NCI-H446 treated with DMSO at 0.1 percent for 48 hours (cell line): ENCODE data around the gene TSPAN33.
"Not testable (repeated sequence)": the region's sequence is repeated elsewhere in the genome, so short reads cannot be mapped to it uniquely, and the experiment has no call there.

Experiments used
- DNase-seq: peaks from one replicate; lab custom pipeline; 2025; lab: John Stamatoyannopoulos, UW

Gene TSPAN33

DNA sequence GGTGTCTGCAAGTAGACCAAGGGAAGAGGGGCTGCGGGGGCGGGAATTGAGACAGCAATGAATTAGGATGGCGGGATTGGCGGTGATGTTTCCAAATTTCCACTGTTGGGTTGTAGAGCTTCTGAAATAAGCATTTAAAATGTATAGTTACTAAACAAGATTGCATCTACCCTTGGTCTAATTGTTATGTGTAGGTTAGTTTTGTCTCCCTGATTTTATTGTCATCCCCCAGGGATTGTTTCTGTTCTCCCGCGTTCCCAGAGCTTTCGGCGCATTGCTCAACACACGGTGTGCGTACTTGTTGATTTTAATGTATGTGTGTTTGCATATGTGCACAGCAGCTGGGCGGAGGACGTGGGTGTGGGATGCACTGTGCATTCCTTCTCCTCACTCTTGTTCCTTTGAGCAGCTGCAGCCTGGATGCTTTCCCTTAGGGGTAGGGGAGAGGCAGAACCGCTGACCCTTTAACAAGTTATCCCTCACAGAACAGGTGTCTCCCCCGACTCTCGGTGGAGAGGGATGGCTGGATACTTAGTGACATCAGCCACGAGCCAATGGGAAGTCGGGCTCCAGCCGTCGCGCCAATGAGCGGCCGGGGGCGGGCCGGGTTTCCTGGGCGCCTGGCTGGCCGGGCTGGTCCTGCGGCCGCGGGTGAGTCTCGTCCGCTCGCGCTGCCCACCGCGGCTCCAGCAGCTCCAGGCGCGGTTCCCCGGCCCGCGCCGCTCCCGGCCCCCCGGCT, at the start of gene TSPAN33:
Gene TSPAN33 (plus strand): TSS at position 613 of the 739 bp plus-strand sequence. CDS start 274 bp downstream, outside the sequence.
- no peak for DNase-seq

DNA sequence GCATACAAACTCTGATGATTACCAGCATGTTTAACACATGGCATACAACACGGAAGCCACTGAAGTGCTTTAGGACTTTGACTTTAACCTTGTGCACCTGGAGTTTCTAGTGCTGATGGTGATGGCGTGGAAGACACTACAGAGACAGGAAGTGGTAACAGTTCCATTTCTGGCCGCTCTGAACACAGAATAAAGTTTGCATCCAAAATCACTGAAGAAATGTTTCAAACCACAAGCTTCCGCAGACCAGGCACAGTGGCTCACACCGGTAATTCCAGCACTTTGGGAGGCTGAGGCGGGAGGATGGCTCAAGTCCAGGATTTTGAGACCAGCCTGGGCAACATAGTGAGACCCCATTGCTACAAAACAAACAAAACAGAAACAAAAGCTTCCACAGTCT, 49.2 kb upstream of the TSPAN33 start:
- DNase-seq = no peak

GRCh38 chr7:129098409-129099084, 46.0 kb upstream of the TSPAN33 start:
- no peak for DNase-seq

DNA sequence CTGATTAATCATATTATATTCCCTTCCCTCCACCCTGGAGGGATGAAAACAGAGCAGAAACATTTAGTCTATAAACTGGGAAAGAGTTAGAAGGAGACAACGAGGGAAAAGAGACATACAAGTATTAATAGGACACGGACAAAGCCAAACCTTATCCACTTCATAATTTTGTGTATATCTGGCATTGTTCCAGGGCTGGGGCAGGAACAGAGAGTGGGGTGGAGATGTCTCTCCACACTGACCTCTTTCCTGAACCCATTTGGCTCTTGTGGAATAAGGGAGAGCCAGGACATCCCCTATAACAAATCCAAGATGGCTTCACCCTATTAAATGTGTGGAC, 43.7 kb upstream of the TSPAN33 start:
- no peak for DNase-seq

DNA sequence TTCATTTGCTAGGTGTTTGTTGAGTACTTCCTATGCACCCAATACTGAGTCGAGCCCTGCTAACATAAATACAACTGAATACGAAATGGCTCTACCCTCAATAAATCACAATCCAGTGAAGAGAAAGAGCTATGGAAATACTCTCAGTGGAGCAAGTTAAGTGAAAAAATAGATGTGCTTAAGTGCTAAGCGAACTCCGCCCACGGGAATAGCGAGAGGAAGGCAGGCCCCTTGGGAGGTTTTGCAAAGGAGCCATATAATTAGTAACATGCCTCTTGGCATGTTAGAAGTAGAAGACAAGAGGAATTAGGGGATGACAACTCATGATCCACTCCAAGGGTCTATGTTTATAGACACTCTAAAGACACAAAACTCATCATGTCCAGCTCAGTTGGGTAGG, 42.8 kb upstream of the TSPAN33 start:
- DNase-seq = no peak

DNA sequence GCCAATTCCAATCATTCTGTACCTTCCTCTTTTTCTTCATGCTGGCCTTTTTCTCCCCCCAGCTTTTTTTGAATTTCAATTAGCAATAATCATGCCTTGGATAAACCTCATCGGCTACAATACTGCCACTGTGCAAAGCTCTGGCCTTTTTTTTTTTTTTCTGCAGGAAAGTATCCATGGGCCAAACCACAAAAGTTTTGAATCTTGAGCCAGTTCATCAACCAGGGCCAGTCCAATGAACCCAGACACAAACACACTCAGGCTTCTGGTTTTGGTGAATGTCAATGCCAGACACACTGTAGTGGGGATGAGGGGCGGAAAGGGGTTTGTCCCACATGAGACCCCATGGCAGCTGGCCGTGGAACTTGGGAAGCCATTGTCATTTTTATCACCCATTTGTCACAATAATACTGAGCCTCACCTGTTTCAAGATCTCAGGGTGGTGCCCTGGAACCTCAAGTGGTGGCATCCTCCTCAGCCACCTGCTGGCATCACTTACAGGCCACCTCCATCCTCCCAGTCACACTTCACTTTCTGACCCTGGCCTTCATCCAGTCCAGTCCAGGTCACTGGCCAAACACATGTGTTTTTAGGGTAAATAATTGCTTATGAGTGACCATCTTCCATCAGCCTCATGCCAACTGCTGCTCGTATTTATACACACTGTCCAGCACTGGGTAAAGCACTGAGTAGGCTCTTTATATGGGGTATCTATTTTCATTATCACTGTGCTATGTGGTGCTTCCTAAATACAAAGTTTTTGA, 40.8 kb upstream of the TSPAN33 start:
- DNase-seq = no peak

- no peak for DNase-seq
Observed at GRCh38 chr7:129108581-129108980, 35.9 kb upstream of the TSPAN33 start.

DNA sequence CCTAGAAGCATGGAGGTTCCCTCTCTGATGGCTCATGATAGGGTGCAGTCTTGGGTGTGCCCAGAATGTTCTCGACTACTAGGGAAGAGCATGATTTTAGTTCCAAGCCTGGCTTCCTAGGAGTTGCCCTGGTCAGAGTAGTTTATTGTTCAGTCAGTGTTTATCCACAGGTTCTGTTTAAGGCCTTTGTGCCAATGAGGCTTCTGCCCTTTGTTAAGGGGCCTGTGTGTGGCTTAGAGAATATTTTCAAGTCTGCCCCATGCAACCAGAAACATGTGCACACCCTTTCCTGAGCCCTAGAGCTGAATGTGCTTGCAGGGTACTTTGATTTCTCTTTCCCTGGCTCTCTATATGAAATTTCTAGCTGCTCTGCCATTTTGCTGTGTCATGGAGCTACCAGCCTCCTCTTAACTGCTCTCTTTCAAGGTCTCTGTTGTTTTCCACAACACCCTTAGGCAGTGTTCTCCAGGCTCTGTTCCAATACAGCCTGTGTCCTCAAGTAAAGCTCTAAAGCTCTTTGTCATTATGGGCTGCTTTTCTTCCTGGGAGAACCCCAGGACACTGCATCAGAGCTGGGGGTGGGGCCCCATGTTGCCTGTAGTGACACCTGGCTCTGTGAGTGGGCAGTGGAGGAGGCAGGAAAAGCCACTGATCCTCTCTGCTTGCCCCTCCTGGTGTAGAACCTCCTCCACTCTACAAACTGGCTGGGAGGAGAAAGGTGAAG, 34.1 kb upstream of the TSPAN33 start:
- DNase-seq = no peak

DNA sequence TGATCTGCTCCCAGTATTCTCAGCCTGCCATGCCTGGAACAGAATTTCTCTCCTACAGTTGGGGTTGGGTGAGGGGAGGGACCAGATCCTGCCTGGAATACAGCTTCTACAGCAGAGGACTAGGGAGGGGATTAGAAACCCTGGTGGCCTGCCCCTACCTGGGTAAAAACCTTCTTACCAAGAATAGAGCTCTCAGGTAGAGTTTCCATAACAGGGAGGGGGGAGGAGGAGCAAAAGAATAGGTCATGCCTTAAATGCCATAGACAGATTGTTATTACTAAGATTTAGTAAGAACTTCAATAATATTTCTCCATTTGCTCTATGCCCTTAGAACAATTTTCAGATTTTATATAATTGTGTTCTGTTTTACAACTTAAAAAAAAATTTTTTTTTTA, 33.5 kb upstream of the TSPAN33 start:
- no peak for DNase-seq

- DNase-seq = no peak
Observed at GRCh38 chr7:129115676-129116075, 28.8 kb upstream of the TSPAN33 start.

DNA sequence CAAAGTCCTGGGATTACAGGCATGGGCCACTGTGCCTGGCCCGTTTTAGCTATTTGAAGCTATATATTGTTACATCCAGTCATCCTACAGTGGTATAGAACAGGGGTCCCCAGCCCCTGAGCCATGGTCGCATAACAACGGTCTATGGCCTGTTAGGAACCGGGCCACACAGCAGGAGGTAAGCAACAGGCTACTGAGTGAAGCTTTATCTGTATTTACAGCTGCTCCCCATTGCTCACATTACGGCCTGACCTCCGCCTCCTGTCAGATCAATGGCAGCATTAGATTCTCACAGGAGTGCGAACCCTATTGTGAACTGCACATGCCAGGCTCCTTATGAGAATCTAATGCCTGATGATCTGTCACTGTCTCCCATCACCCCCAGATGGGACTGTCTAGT, 26.3 kb upstream of the TSPAN33 start:
- DNase-seq = no peak

- no peak for DNase-seq
Observed at GRCh38 chr7:129118976-129119375, 25.5 kb upstream of the TSPAN33 start.

- not testable (repeated sequence) for DNase-seq
Observed at GRCh38 chr7:129121501-129122077, 22.9 kb upstream of the TSPAN33 start.

GRCh38 chr7:129122078-129122750, 22.3 kb upstream of the TSPAN33 start:
- no peak for DNase-seq

DNA sequence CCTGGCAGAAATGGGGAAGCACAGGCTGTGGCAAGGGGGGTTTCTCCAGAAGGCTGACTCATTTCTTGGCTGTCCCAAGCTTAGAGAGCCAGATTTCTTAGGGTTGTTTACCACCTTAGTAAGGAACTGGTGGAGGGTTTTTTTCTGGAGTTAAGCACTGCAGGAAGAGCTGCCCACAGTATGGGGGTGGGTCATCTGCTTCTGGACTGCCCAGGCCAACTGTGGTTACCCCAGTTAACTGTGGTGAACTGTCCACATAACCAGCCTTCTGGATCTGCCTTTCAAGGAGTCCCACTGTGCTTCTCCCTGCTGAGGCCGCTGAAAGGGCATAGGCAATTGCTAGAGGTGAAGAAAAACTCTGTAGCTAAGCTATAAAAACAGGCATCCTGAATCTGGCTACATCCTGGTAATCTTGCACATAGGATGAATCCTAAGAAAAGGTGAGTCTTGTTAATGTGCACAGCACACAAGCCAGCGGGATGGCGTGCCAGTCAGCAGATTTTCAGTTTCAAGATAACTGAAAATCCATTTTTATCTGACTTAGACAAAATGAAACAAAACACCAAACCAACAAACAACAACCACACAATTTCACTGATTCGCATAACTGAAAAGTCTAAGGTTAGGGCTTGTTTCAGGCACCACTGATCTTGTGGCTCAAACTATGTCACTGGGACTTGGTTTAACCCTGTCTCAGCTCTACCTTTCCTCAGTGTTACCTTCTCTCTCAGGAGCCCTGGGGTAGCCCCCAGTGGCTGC, 21.6 kb upstream of the TSPAN33 start:
- no peak for DNase-seq

GRCh38 chr7:129123510-129123857, 21.0 kb upstream of the TSPAN33 start:
- DNase-seq = no peak

GRCh38 chr7:129126314-129126713, 18.2 kb upstream of the TSPAN33 start:
- no peak for DNase-seq

GRCh38 chr7:129127154-129127553, 17.4 kb upstream of the TSPAN33 start:
- DNase-seq = no peak

DNA sequence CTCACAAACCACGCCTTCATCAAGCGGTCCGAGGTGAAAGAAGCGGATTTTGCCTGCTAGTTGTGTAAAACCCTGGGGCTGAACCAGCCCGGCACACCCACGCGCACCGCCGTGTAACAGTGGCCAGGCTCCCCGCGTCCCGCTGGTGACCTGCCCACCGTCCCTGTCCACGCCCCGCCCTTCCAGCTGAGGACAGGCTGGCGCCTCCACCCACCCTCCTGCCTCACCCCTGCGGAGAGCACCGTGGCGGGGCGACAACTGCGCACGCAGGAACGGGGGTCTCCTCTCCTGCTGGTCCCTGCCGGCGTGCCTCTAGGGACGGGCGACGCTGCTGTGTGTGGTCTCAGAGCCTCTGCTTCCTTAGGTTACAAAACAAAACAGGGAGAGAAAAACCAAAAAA, 16.9 kb upstream of the TSPAN33 start:
- no peak for DNase-seq

- no peak for DNase-seq
Observed at GRCh38 chr7:129134356-129134987, 10.0 kb upstream of the TSPAN33 start.
